Measurements from ENCODE around the gene ATP6V1B1. TPM values are rescaled to one million over a fixed set of nuclear protein-coding genes. Genes with fewer than 3 reads are reported as not detected.
A peak's percentile ranks its signal among the peaks of the same experiment; 100 is the strongest.

ATP6V1B1 gene
- total and polyA plus RNA-seq, 9 of the 15 experiments (the other 6 are each of a cell fraction or from before 2014, with no cell fraction given): not detected

DNA sequence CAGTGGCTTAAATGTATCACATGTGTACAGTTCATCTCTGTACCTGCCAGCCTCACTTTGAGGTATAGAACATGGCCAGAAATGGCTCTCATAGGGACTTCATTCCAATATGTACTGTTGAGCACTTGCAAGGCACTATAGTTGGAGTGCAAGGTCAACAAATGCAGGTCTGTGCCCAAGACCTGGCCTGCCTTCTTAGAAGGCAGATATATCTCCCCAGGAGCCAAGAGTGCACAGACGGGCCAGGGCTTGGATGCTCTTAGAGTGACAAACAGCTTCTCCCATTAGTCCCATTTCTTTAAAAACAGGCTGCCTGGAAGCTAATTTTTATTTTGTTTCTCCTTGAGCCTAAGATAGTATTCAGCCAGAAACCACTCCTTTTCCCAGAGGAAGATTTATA is 51.7 kb downstream of the ATP6V1B1 start (continued):
- no peak for TF ChIP-seq SNIP1 (IDR thresholded peaks at IDR 0.05; ENCODE audit: low read depth)

DNA sequence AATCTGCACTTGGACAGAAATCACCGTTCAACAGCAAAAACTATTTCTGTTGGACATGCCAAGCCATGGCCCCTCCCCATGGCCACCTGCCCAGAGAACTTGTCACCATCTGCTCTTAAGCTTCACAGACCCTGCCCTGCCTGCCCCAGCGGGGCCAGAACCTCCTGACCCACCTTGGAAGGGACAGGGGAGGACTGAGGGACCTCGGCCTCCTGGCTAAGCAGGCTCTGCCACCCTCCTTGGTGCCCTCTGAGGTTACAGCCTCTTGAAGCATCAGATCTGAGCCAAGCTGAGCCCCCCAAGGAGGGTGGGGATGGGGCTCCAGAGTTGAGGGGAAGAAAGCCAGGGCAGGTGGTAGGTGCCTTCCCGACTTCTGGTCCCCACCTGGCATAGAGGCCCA is 52.5 kb downstream of the ATP6V1B1 start:
- no TSS peak for BruUV-seq (replicated peaks)
- ChIA-PET POLR2A (no interaction called here), CTCF (ENCODE audit: low intra/inter-chr PET ratio) (no interaction called here)
- DNase-seq (ENCODE audit: extremely low read depth in 1 of 4, low spot score in 3 of 4) (peak in 1 of 4 experiments; percentile 3), ATAC-seq (no peak), FAIRE-seq (no peak)
- Histone ChIP-seq H3K9me1 (ENCODE audit: control insufficient read depth, insufficient read depth, low read length) (no peaks in the 10 kb centered on the region), H3K27ac (ENCODE audit: extremely low read depth, low read depth, low read length) (no peak overlapping the region), H3K4me1 (replicated peaks in 1 of 2; ENCODE audit: control insufficient read depth in 2 of 2, insufficient read depth in 2 of 2, low read length in 2 of 2) (peaks cover 4 to 11% of the 10 kb centered on the region in 2 experiments; a peak in 4 of 5 replicates), H3K9ac (ENCODE audit: insufficient read depth in 1 of 2, low read depth in 2 of 2, low read length in 2 of 2) (no peak overlapping the region; a peak in 1 of 4 replicates), H3K4me3 (no peak overlapping the region), H2AFZ (ENCODE audit: low read depth, low read length) (no peak overlapping the region), H3K36me3 (ENCODE audit: control insufficient read depth, insufficient read depth, low read length) (peaks cover 71% of the 10 kb centered on the region), H4K20me1 (replicated peaks; ENCODE audit: control insufficient read depth, insufficient read depth, low read length) (0 out of 2 replicates have a peak, but pooled peaks cover 3% of the 10 kb centered on the region), H3K4me2 (ENCODE audit: insufficient read depth, low read length) (no peak overlapping the region), H3K79me2 (ENCODE audit: control insufficient read depth, insufficient read depth, low read length) (peaks cover 5% of the 10 kb centered on the region), H3K27me3 (ENCODE audit: control insufficient read depth in 2 of 2, insufficient read depth in 2 of 2, low read length in 2 of 2) (no peaks in the 10 kb centered on the region), H3K9me3 (replicated peaks; ENCODE audit: control insufficient read depth, insufficient read depth, low read depth, low read length) (no peaks in the 10 kb centered on the region; the same call in 1 of the 2 replicates)
- TF ChIP-seq CBFA2T3 (IDR thresholded peaks at IDR 0.05): no peak
- no peak for TF ChIP-seq SRSF1 (IDR thresholded peaks at IDR 0.05; ENCODE audit: low read depth, low read length)
- TF ChIP-seq MAFF (IDR thresholded peaks at IDR 0.05; ENCODE audit: low read length): no peak
- TF ChIP-seq ZNF174 (CRISPR knock-in tag; IDR thresholded peaks at IDR 0.05): no peak
- no peak for TF ChIP-seq ZNF76 (CRISPR knock-in tag; IDR thresholded peaks at IDR 0.05; ENCODE audit: borderline replicate concordance)
- TF ChIP-seq SLC30A9 (CRISPR knock-in tag; IDR thresholded peaks at IDR 0.05): no peak
- no peak for TF ChIP-seq BHLHE40 (IDR thresholded peaks at IDR 0.05; ENCODE audit: low read length)
- TF ChIP-seq SETDB1 (IDR thresholded peaks at IDR 0.05; ENCODE audit: low read length): no peak
- no peak for TF ChIP-seq HNRNPUL1 (IDR thresholded peaks at IDR 0.05; ENCODE audit: low read length)
- no peak for TF ChIP-seq ZNF140 (CRISPR knock-in tag; IDR thresholded peaks at IDR 0.05)
- no peak for TF ChIP-seq MCM3 (IDR thresholded peaks at IDR 0.05)
- TF ChIP-seq ZKSCAN8 (CRISPR knock-in tag; IDR thresholded peaks at IDR 0.05): no peak
- no peak for TF ChIP-seq BRD9 (IDR thresholded peaks at IDR 0.05; ENCODE audit: low read depth, partially characterized antibody)
- TF ChIP-seq ZNF354B (CRISPR knock-in tag; IDR thresholded peaks at IDR 0.05): no peak
- TF ChIP-seq HMG20A (CRISPR knock-in tag; conservative IDR thresholded peaks at IDR 0.05): no peak
- TF ChIP-seq, protein P1, sequence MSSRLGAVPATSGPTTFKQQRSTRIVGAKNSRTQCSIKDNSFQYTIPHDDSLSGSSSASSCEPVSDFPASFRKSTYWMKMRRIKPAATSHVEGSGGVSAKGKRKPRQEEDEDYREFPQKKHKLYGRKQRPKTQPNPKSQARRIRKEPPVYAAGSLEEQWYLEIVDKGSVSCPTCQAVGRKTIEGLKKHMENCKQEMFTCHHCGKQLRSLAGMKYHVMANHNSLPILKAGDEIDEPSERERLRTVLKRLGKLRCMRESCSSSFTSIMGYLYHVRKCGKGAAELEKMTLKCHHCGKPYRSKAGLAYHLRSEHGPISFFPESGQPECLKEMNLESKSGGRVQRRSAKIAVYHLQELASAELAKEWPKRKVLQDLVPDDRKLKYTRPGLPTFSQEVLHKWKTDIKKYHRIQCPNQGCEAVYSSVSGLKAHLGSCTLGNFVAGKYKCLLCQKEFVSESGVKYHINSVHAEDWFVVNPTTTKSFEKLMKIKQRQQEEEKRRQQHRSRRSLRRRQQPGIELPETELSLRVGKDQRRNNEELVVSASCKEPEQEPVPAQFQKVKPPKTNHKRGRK (tag; IDR thresholded peaks at IDR 0.05): no peak
- no peak for TF ChIP-seq SREBF2 (CRISPR knock-in tag; IDR thresholded peaks at IDR 0.05)
- no peak for TF ChIP-seq ZKSCAN1 (IDR thresholded peaks at IDR 0.05; ENCODE audit: low read depth, low read length)
- no peak for TF ChIP-seq CREBBP (IDR thresholded peaks at IDR 0.05; ENCODE audit: low read depth, low read length)
- TF ChIP-seq, protein P2, sequence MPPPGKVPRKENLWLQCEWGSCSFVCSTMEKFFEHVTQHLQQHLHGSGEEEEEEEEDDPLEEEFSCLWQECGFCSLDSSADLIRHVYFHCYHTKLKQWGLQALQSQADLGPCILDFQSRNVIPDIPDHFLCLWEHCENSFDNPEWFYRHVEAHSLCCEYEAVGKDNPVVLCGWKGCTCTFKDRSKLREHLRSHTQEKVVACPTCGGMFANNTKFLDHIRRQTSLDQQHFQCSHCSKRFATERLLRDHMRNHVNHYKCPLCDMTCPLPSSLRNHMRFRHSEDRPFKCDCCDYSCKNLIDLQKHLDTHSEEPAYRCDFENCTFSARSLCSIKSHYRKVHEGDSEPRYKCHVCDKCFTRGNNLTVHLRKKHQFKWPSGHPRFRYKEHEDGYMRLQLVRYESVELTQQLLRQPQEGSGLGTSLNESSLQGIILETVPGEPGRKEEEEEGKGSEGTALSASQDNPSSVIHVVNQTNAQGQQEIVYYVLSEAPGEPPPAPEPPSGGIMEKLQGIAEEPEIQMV (tag; conservative IDR thresholded peaks at IDR 0.05; ENCODE audit: low read depth): no peak
- in situ Hi-C loops (cut with MboI) (no loop called here), intact Hi-C loops (cut with micrococcal nuclease) (no loop called here)
- WGBS (ENCODE audit: insufficient coverage, low coverage, missing lambda C conversion rate): 89% methylated on average over 3 of the region's 4 CpGs
